Loucy (cell line): Measurements from ENCODE around the gene ARHGAP31.

Experiments
- CTCF ChIP-seq: fragments of 200-600 bp; sonication (generic); conservative IDR thresholded peaks from 2 replicates; pipeline ENCODE4 v1.5.1; 2014; ENCODE audit warnings: mild to moderate bottlenecking, antibody characterized with exemption, low read length
- EZH2phosphoT487 ChIP-seq: fragments of 200-600 bp; IDR thresholded peaks from 2 replicates; pipeline ENCODE4 v1.6.1; 2018; ENCODE audit warnings: antibody characterized with exemption, mild to moderate bottlenecking, moderate library complexity, borderline replicate concordance

DNA sequence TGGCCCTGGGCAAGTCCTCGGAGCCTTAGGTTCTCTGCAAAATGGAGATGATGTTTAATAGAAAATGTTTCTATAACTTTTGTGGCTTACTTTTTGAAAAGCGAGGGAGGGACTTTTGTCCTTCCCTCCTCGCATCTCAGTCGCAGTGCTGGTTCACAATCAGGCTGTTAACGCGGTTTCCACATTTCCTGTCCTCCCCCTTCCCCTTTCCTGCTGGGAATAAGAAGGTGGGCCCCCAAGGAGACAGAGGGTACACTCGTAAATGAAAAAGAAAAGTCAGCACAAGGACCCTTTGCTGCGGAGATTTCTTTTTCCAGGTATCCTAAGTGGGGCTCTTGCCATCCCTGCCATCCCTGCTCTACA, 29.5 kb downstream of the ARHGAP31 start:
- TF ChIP-seq CTCF = no peak
- no peak for TF ChIP-seq EZH2phosphoT487
